ENCODE results near the gene NFKBIB. TPM values are rescaled to one million over a fixed set of nuclear protein-coding genes. Genes with fewer than 3 reads are reported as not detected.
A peak's percentile ranks its signal among the peaks of the same experiment; 100 is the strongest.

NFKBIB gene
- total RNA-seq, 1 donor from 2014 or later = 8.3 TPM

GRCh38 chr19:38908911-38909310 lies 9.1 kb downstream of the NFKBIB start:
- no peaks in the 10 kb centered on the region for H3F3A ChIP-seq (ENCODE audit: low read depth)
- H4K20me1 ChIP-seq (ENCODE audit: low read depth) = no peaks in the 10 kb centered on the region
- H3K27ac ChIP-seq = no peak overlapping the region
- H3K36me3 ChIP-seq = no peaks in the 10 kb centered on the region
- no peak overlapping the region for H3K4me3 ChIP-seq
- no peak overlapping the region for H3K4me2 ChIP-seq
- no peaks in the 10 kb centered on the region for H3K4me1 ChIP-seq
- Mint-ChIP-seq H3K9me3 (no peaks in the 10 kb centered on the region), H3K36me3 (peaks cover 9% of the 10 kb centered on the region), H3K4me1 (no peaks in the 10 kb centered on the region), H3K27me3 (ENCODE audit: insufficient read depth, low read depth) (peaks cover 10% of the 10 kb centered on the region), H3K4me3 (no peak overlapping the region), H3K27ac (no peak overlapping the region)
- H3K79me2 ChIP-seq (ENCODE audit: low read depth) = no peaks in the 10 kb centered on the region
- TF ChIP-seq EZH2 (IDR thresholded peaks at IDR 0.05) (no peak), EZH2phosphoT487 (IDR thresholded peaks at IDR 0.05) (no peak)
- TF ChIP-seq, protein P1, sequence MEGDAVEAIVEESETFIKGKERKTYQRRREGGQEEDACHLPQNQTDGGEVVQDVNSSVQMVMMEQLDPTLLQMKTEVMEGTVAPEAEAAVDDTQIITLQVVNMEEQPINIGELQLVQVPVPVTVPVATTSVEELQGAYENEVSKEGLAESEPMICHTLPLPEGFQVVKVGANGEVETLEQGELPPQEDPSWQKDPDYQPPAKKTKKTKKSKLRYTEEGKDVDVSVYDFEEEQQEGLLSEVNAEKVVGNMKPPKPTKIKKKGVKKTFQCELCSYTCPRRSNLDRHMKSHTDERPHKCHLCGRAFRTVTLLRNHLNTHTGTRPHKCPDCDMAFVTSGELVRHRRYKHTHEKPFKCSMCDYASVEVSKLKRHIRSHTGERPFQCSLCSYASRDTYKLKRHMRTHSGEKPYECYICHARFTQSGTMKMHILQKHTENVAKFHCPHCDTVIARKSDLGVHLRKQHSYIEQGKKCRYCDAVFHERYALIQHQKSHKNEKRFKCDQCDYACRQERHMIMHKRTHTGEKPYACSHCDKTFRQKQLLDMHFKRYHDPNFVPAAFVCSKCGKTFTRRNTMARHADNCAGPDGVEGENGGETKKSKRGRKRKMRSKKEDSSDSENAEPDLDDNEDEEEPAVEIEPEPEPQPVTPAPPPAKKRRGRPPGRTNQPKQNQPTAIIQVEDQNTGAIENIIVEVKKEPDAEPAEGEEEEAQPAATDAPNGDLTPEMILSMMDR (IDR thresholded peaks at IDR 0.05) = no peak
- H3K9ac ChIP-seq = no peak overlapping the region
- no peak for DNase-seq (ENCODE audit: low spot score)
- H3K27me3 ChIP-seq = no peaks in the 10 kb centered on the region
- H3K9me3 ChIP-seq (ENCODE audit: low read depth) = no peaks in the 10 kb centered on the region
- no peak overlapping the region for H2AFZ ChIP-seq (replicated peaks)

GRCh38 chr19:38910488-38910887 lies 10.7 kb downstream of the NFKBIB start:
- Histone ChIP-seq H3K27me3 (no peaks in the 10 kb centered on the region), H3K9me3 (ENCODE audit: low read depth) (no peaks in the 10 kb centered on the region), H3K27ac (no peak overlapping the region), H3K4me2 (no peak overlapping the region), H2AFZ (replicated peaks) (no peak overlapping the region), H3K4me3 (no peak overlapping the region), H3F3A (ENCODE audit: low read depth) (no peaks in the 10 kb centered on the region), H4K20me1 (ENCODE audit: low read depth) (no peaks in the 10 kb centered on the region), H3K9ac (no peak overlapping the region), H3K4me1 (no peaks in the 10 kb centered on the region), H3K79me2 (ENCODE audit: low read depth) (no peaks in the 10 kb centered on the region), H3K36me3 (no peaks in the 10 kb centered on the region)
- no peak for TF ChIP-seq EZH2 (IDR thresholded peaks at IDR 0.05)
- no peak for TF ChIP-seq EZH2phosphoT487 (IDR thresholded peaks at IDR 0.05)
- TF ChIP-seq, protein P1 (IDR thresholded peaks at IDR 0.05) = no peak
- no peak for DNase-seq (ENCODE audit: low spot score)
- H3K27me3 Mint-ChIP-seq (ENCODE audit: insufficient read depth, low read depth) = peaks cover 11% of the 10 kb centered on the region
- peak overlapping the region; percentile 69 for H3K4me3 Mint-ChIP-seq
- H3K9me3 Mint-ChIP-seq = no peaks in the 10 kb centered on the region
- no peak overlapping the region for H3K27ac Mint-ChIP-seq
- H3K36me3 Mint-ChIP-seq = peaks cover 8% of the 10 kb centered on the region
- no peaks in the 10 kb centered on the region for H3K4me1 Mint-ChIP-seq

- Mint-ChIP-seq H3K27me3 (ENCODE audit: insufficient read depth, low read depth) (peaks cover 11% of the 10 kb centered on the region), H3K27ac (no peak overlapping the region), H3K9me3 (no peaks in the 10 kb centered on the region), H3K4me3 (no peak overlapping the region), H3K4me1 (no peaks in the 10 kb centered on the region), H3K36me3 (peaks cover 8% of the 10 kb centered on the region)
- no peak for DNase-seq (ENCODE audit: low spot score)
- Histone ChIP-seq H2AFZ (replicated peaks) (no peak overlapping the region), H3K4me1 (no peaks in the 10 kb centered on the region), H3K36me3 (no peaks in the 10 kb centered on the region), H3K27ac (no peak overlapping the region), H3K4me3 (no peak overlapping the region), H3K27me3 (no peaks in the 10 kb centered on the region), H3K4me2 (no peak overlapping the region), H4K20me1 (ENCODE audit: low read depth) (no peaks in the 10 kb centered on the region), H3K9ac (no peak overlapping the region), H3K9me3 (ENCODE audit: low read depth) (no peaks in the 10 kb centered on the region), H3K79me2 (ENCODE audit: low read depth) (no peaks in the 10 kb centered on the region), H3F3A (ENCODE audit: low read depth) (no peaks in the 10 kb centered on the region)
- TF ChIP-seq EZH2 (IDR thresholded peaks at IDR 0.05) (no peak), EZH2phosphoT487 (IDR thresholded peaks at IDR 0.05) (no peak)
- TF ChIP-seq, protein P1 (IDR thresholded peaks at IDR 0.05) = no peak
Observed at GRCh38 chr19:38911388-38912001, 11.7 kb downstream of the NFKBIB start.

Data from neural progenitor cell (in vitro differentiated cells).